HG03103 (cell line): ENCODE measurements around the gene AIFM3.

Experiments
- ATAC-seq: cut with Tn5 transposase; IDR thresholded peaks from one replicate; pipeline ENCODE4 v1.9.1; 2021; ENCODE audit warnings: low read depth; ENCODE audit not compliant: unreplicated experiment

AIFM3 gene

DNA sequence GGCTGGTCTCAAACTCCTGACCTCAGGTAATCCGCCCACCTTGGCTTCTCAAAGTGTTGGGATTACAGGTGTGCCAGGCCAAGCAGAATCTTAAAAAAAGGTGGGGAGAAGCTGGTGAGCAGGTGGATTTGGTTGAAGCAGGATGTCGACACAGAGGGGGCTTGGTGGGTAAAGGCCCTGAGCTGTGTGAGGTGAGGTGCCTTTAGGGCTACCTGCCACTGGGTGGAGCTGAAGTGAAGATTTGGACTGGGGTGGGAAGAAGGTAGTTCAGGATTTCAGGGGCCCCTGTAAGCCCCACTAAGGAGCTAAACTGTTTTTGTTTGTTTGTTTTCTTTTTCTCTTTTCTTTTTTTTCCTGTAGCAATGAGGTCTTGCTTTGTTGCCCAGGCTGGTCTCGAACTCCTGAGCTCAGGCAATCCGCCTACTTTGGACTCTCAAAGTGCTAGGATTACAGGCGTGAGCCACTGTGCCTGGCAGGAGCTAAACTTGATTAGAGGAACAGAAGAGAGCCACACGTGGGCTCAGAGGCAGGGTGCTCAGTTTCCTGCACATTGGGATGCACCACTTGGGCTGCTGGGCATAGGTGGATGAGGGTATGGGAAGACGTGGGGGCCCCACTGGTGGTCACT, 53.9 kb downstream of the AIFM3 start:
- no peak for ATAC-seq

DNA sequence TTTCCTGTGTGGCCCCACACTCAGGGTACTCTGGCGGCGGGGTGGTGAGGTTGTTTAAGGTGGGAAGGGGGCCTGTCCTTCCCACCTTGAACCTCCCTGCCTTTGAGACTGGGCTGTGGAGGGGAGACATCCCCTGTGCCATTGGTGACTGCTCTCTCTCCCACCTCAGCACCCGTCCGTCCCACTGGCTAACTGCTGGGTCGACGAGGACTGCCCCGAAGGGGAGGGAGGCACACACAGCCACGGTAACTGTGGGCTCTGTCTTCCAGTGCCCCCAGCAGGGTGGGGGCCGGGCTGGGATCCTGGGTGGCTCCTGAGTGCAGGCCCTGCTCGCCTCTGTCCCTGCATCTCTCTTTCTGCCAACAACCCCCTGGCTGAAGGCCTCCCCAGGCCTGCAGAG, 55.5 kb downstream of the AIFM3 start:
- ATAC-seq, result no peak

DNA sequence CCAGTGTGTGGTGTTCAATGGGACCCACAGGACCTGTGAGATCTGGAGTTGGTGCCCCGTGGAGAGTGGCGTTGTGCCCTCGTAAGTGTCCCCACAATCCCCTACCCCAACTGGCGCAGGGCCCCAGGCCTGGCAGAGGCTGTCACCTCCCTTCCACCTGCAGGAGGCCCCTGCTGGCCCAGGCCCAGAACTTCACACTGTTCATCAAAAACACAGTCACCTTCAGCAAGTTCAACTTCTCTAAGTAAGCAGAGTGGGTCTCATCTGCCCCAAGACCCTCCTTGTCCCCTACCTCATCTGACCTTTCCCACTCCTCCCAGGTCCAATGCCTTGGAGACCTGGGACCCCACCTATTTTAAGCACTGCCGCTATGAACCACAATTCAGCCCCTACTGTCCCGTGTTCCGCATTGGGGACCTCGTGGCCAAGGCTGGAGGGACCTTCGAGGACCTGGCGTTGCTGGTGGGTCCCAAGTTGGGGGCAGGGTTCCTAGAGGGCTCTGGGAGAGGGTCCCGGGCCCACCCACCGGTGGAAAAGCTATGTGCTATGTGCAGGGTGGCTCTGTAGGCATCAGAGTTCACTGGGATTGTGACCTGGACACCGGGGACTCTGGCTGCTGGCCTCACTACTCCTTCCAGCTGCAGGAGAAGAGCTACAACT, 56.0 kb downstream of the AIFM3 start:
- ATAC-seq, result no peak

DNA sequence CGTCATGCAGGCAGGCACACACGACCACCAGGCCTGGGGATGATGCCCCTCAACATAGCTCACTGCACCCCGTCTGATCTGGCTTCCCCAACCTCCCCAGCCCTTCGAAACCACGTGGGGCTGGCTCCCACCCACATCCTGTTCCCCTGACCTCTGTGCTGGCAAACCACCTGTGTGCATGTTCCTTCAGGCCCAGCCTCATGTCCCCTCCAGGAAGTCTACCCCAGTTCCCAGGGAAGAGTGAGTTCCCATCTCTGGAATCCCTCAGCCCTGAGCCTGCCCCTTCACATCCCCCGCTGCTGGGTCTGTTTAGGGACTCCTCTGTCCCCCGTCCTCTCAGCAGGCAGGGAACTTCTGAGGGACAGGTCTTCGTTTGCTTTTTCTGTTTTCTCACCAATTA, 58.2 kb downstream of the AIFM3 start:
- no peak for ATAC-seq

DNA sequence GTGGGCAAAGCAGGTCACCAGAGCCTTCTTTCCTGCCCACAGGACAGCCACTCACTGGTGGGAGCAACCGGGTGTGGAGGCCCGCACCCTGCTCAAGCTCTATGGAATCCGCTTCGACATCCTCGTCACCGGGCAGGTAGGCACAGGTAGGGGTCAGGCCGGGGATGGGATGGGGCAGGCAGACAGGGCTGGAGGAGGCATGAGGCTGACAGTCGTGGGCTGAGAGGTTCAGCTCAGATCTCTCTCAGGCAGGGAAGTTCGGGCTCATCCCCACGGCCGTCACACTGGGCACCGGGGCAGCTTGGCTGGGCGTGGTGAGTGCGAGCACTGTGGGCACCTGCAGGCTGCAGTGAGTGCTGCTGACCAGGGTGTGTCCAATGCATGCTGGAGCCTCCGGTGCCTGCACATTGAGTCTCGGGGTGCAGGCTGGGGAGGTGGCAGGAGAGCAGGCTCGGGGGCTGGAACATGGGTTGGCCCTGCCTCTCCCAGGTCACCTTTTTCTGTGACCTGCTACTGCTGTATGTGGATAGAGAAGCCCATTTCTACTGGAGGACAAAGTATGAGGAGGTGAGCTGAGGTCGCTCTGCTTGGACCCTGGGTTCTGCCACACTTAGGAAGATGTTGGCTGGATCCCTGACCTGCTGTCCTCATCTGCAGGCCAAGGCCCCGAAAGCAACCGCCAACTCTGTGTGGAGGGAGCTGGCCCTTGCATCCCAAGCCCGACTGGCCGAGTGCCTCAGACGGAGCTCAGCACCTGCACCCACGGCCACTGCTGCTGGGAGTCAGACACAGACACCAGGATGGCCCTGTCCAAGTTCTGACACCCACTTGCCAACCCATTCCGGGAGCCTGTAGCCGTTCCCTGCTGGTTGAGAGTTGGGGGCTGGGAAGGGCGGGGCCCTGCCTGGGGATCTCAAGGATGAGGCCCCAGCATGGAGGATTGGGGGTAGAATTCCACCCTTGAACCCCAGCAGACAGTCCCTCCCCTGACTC, 59.0 kb downstream of the AIFM3 start:
- ATAC-seq, result no peak

DNA sequence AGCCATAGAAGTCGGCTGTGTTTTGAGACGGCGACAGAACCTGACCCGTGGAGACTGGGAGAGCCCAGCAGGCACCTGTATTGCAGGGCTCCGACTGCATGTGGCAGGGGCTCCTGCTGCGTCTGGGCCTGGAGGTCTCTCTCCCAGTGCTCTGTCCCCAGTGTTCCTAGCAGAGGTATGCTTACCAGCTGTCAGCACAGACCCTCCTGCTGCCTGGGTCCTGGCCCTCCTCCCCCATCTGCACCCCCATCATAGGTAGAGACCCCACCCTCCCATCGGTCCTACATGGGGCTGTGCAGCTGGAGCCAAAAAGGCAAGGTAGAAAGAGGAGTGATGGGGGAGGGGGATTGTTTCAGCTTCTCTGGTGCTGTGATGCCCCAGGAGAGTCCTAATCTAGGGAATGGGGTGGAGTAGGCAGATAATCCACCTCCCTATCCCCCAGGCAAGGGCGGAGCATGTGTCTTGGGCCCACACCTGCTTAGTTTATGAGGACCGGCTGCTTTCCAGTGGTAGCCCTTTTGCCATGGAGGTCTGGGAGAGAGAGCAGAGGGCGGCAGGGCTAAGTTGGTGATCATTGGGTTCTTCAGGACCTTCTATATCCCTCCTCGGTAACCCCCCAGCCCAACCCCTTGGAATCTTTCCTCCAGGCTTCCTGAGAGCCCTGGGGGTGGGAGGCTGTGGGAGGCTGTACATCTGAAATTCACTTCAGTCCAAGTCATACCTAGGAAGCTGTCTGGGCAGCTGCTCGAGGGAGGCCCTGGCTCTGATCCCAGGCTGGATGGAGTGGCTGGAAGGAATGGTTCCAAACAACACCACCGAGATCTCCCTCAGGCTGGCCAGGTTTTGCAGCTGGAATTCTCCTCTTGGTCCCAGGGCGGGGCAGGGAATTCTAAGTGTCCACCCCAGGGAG, 60.0 kb downstream of the AIFM3 start:
- ATAC-seq, result no peak

DNA sequence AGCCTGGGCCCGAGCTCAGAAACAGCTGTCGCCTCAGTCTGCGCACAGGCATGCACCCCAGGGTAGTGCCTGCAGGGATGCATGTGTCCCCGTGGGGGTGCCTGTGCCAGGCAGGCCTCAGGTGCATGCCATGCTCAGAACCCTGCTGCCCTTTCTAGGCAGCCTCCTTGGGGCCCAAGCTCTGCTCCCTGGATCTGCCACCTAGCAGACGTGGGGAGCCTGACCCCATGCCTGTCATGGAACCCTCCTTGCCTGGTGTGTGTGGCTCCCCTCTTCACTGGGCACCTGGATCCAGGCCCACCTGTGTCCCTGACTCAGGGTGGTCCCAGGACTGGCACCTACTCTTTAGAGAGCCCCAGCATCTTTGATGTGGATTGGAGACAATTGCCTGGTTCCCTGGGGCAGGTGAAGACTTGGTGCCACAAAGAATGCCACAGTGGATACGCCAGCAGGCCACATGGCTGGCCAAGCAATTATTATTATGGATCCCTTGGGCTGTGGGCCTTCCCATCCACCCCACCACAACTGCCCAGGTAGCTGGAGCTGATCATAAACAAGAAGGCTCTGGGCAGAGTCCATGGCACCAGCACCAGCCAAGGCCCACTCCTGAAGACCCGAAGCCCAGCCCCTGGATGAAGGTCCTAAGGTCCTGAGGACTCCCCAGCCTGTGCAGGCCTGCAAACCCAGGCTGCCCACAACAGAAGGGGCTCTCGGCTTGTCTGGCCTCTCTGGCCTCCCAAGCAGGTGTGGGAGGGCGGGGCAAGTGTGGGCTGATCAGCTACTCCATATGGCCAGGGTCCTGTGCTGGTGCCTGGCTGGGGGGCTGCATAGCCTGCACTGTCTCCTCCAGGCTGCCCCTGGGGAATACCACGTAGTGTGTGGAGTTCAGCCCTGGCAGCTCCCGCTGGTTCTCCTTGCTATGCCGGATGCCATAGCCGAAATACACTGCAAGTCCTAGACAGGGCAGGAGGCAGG, 61.5 kb downstream of the AIFM3 start:
- no peak for ATAC-seq

DNA sequence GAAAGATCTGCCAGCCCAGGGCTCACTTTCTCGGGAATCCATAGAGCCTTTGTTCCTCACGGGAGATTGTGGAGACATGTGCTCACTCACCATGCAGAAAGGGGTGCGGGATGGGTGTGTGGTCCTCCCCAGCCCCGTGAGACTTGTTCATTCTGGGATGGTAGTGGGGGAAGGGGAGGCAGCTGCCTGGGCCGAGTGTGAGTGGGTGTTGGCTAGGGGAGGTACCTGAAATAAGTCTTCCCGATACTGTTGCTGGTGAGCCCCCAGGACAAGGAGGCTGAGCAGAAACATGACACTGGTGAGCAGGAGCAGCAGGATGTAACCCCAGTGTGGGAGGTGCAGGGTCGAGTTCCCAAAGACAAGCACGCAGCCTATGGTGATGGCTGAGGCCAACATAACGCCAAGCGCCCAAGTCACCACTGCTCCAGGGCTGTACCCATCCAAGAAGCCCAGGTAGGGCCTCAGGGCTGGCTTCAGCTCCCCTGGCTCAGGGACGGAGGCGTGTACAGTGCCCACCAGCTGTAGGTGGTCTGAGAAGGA, 62.5 kb downstream of the AIFM3 start:
- no peak for ATAC-seq

DNA sequence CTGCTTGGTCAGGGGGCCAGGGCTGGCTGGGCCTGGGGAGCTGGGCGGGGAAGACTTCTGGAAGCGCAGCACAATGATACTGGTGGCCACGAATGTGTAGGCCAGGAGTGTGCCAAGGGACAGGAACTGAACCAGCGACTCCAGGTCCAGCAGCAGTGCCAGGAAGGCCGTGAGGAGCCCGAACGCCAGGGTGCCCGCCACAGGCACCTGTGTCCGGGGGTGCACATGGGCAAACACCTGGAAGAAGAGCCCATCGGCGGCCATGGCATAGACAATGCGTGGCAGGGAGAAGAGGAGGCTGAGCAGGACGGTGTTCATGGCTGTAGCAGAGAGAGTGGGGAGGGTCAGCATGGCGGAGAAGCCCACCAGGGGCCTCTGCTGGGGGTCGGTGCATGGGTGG, 63.0 kb downstream of the AIFM3 start:
- ATAC-seq, result no peak
